ENCODE data around the gene KRT76. TPM values are rescaled to one million over a fixed set of nuclear protein-coding genes. Genes with fewer than 3 reads are reported as not detected.
"Not testable (repeated sequence)": the region's sequence is repeated elsewhere in the genome, so short reads cannot be mapped to it uniquely, and the experiment has no call there.

The KRT76 gene
- total and polyA plus RNA-seq, 3 donors from 2014 or later, result not detected

DNA sequence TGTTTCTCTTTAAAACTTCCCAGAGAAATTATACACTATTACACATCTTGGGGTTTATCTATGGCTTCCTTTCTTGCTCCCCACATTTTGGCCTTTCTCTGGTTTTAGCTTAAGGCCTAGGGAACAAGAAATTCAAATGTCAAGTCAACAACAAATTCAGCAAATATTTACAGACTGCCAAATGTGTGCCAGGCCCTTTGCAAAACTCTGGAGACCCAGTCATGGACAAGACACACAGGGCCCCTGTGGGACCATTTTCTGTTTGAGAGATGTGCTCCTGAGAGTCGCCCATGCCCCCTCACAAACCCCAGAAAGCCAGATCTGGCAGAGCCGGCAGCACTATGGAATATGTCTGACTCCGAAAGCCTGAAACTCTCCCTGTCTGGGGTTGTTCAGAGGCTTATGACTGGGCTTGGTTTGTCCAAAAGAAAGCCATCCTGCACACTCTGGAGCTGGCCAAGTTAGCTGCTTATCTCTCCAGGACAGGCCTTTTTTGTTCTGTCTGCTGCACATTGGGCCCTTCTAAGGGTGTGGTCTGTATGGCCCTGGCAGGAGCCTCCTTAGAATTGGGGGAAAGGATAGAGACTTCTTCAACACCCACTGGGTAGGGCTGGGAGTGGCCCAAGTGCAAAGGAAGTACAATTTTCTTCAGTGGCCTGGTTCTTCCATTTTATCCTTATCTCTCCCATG lies 19.8 kb upstream of the KRT76 start:
- H3K9me3 ChIP-seq, result no peaks in the 10 kb centered on the region
- TF ChIP-seq, protein P1, sequence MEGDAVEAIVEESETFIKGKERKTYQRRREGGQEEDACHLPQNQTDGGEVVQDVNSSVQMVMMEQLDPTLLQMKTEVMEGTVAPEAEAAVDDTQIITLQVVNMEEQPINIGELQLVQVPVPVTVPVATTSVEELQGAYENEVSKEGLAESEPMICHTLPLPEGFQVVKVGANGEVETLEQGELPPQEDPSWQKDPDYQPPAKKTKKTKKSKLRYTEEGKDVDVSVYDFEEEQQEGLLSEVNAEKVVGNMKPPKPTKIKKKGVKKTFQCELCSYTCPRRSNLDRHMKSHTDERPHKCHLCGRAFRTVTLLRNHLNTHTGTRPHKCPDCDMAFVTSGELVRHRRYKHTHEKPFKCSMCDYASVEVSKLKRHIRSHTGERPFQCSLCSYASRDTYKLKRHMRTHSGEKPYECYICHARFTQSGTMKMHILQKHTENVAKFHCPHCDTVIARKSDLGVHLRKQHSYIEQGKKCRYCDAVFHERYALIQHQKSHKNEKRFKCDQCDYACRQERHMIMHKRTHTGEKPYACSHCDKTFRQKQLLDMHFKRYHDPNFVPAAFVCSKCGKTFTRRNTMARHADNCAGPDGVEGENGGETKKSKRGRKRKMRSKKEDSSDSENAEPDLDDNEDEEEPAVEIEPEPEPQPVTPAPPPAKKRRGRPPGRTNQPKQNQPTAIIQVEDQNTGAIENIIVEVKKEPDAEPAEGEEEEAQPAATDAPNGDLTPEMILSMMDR (IDR thresholded peaks at IDR 0.05), result no peak
- TF ChIP-seq POLR2A (IDR thresholded peaks at IDR 0.05), result no peak
- no peaks in the 10 kb centered on the region for H3K4me1 ChIP-seq
- 71 to 76% methylated on average over 3 of the region's 3 CpGs for WGBS, 2 donors
- H3K27ac ChIP-seq, result no peak overlapping the region
- intact Hi-C loops (cut with DNase I; ENCODE audit: low total_unique reads), result no loop called here
- no peak overlapping the region for H3K4me3 ChIP-seq
- H3K36me3 ChIP-seq (ENCODE audit: low read depth, missing control alignments), result no peaks in the 10 kb centered on the region
- no peak for DNase-seq
- no peaks in the 10 kb centered on the region for H3K27me3 ChIP-seq

GRCh38 chr12:52796429-52796794 lies 19.3 kb upstream of the KRT76 start:
- H3K27ac ChIP-seq, result no peak overlapping the region
- intact Hi-C loops (cut with DNase I; ENCODE audit: low total_unique reads), result no loop called here
- H3K27me3 ChIP-seq, result no peaks in the 10 kb centered on the region
- H3K9me3 ChIP-seq, result no peaks in the 10 kb centered on the region
- H3K4me1 ChIP-seq, result no peaks in the 10 kb centered on the region
- whole genome bisulfite sequencing, 2 donors, result 96 to 100% methylated on average over 3 of the region's 3 CpGs
- H3K4me3 ChIP-seq, result no peak overlapping the region
- no peaks in the 10 kb centered on the region for H3K36me3 ChIP-seq (ENCODE audit: low read depth, missing control alignments)
- DNase-seq, result no peak
- TF ChIP-seq POLR2A (IDR thresholded peaks at IDR 0.05), result no peak
- TF ChIP-seq, protein P1 (IDR thresholded peaks at IDR 0.05), result no peak

DNA sequence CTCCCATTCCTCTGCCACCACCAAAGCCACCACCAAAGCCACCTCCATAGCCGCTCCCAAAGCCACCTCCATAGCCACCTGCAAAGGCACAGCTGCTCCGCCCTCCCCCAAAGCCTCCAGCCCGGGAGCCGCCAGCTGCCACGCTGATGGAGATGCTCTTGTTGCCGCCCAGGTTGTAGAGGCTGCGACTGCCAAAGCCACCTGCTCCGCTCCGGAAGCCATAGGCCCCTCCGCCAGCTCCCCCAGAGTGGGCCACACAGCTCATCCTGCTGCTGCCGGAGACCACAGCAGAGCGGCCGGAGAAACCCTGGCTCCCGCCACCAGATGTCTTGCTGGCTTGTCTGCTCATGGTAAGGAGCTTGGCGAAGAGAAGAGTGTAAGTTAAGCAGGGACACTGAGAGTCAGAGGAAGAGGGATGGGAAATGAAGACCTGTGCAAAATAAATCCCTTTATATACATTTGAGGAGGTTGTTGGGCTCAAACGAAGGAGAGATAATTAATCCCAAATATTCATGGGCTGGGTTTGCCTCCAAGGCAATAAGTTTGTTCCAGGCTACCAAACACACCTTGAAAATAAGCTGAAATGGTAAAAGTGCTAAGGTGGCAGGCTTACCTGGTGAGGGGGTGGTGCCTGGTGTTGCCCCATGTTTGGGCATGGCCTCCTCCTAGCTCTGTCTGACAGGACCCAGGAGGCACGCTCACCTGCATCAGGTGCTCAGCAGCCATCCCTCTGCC lies 18.7 kb upstream of the KRT76 start, which contains the start of gene KRT3:
TSS of gene KRT3 (minus strand) at position 424 of the 735 bp plus-strand sequence. CDS start at position 349, 75 bp downstream.
- H3K4me3 ChIP-seq, result no peak within 1 kb of the TSS
- no peak within 1 kb of the TSS for H3K27ac ChIP-seq
- TF ChIP-seq, protein P1 (IDR thresholded peaks at IDR 0.05), result no peak
- no peak for TF ChIP-seq POLR2A (IDR thresholded peaks at IDR 0.05)
- DNase-seq, result no peak
- H3K36me3 ChIP-seq (ENCODE audit: low read depth, missing control alignments), result no peaks in the 10 kb centered on the region
- WGBS, 2 donors, result 95 to 97% methylated on average over 13 to 17 of the region's 17 CpGs
- intact Hi-C loops (cut with DNase I; ENCODE audit: low total_unique reads), result no loop called here
- H3K9me3 ChIP-seq, result no peaks in the 10 kb centered on the region
- H3K4me1 ChIP-seq, result no peaks in the 10 kb centered on the region
- no peaks in the 10 kb centered on the region for H3K27me3 ChIP-seq

GRCh38 chr12:52795332-52795674 lies 18.2 kb upstream of the KRT76 start:
- WGBS, 2 donors, result 92 to 100% methylated on average over 2 of the region's 2 CpGs
- DNase-seq; H3K4me1 ChIP-seq; H3K27me3 ChIP-seq; H3K36me3 ChIP-seq (ENCODE audit: low read depth, missing control alignments); intact Hi-C loops (cut with DNase I; ENCODE audit: low total_unique reads); H3K27ac ChIP-seq; H3K4me3 ChIP-seq; H3K9me3 ChIP-seq: not testable (repeated sequence)

DNA sequence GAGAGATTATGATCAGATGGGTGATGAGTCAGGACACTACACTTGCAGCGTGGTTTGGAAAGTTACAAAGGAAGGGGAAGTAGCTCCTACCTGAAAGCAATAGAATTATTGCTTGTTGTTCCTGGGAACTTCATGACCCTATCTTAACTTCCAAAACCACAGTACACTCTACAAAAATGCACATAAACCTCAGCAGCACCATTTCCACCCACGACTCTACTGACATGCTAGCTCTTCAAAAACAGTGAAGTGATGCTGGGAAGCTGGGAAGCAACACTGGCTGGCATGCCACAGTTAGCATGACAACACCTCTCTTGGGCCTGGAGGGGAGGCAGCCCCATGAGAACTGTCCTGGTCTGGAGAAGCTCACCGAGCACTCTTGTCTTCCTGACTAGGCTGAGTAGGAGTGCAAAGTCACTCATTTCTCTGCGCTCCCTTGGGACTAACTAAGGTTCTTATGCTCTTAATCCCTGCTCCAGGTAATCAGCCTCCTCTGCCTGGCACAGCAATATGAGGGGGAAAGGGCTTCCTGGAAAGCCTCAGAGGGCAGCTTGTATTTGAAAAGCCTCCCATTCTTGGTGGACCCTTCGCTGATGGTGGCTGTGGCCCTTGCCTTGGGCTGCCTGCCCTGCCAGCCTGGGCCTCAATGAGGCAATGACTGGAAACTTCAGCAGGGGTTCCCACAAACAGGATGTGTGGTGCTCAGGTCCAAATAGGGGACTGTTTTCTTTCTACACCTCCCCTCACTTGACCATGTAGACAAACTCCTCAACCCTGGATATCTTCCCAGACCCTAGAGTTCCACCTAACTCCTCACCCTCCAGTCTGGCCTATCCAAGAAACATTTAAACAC lies 17.6 kb upstream of the KRT76 start:
- intact Hi-C loops (cut with DNase I; ENCODE audit: low total_unique reads), result no loop called here
- WGBS, 2 donors, result 90 to 92% methylated on average over 4 to 5 of the region's 5 CpGs

More for the DNA sequence above, 17.6 kb upstream of the KRT76 start:
- no peak for TF ChIP-seq POLR2A (IDR thresholded peaks at IDR 0.05)
- TF ChIP-seq, protein P1 (IDR thresholded peaks at IDR 0.05), result no peak
- no peaks in the 10 kb centered on the region for H3K9me3 ChIP-seq
- no peak overlapping the region for H3K4me3 ChIP-seq
- H3K36me3 ChIP-seq (ENCODE audit: low read depth, missing control alignments), result no peaks in the 10 kb centered on the region
- no peak for DNase-seq
- H3K27me3 ChIP-seq, result no peaks in the 10 kb centered on the region
- H3K27ac ChIP-seq, result no peak overlapping the region
- peaks cover 1% of the 10 kb centered on the region for H3K4me1 ChIP-seq

All from testis (tissue), 3 donors.